ENCODE results near the gene ARSI. TPM values are rescaled to one million over a fixed set of nuclear protein-coding genes. Genes with fewer than 3 reads are reported as not detected.

The ARSI gene
- total RNA-seq, 1 experiment from 2014 or later, result 5.9 TPM

- Mint-ChIP-seq H3K4me3 (no peak overlapping the region), H3K36me3 (no peaks in the 10 kb centered on the region), H3K27ac (no peak overlapping the region), H3K27me3 (ENCODE audit: low read depth) (peaks cover 17% of the 10 kb centered on the region), H3K9me3 (no peaks in the 10 kb centered on the region), H3K4me1 (peaks cover 29% of the 10 kb centered on the region)
- CTCF ChIA-PET, result no interaction called here
- no peak for DNase-seq (ENCODE audit: low spot score)
- no peak for ATAC-seq
- TF ChIP-seq ZNF219 (CRISPR knock-in tag; IDR thresholded peaks at IDR 0.05; ENCODE audit: borderline replicate concordance) (no peak), EMX1 (CRISPR knock-in tag; IDR thresholded peaks at IDR 0.05) (no peak), PRDM15 (CRISPR knock-in tag; IDR thresholded peaks at IDR 0.05) (no peak), HMGXB4 (CRISPR knock-in tag; IDR thresholded peaks at IDR 0.05) (no peak), ESRRA (CRISPR knock-in tag; IDR thresholded peaks at IDR 0.05; ENCODE audit: borderline replicate concordance) (no peak), ZNF263 (CRISPR knock-in tag; IDR thresholded peaks at IDR 0.05; ENCODE audit: low read depth) (no peak), MXD4 (CRISPR knock-in tag; IDR thresholded peaks at IDR 0.05; ENCODE audit: borderline replicate concordance) (no peak), NR1H2 (CRISPR knock-in tag; IDR thresholded peaks at IDR 0.05) (no peak), NFE2L1 (CRISPR knock-in tag; IDR thresholded peaks at IDR 0.05) (no peak)
- POLR2A ChIA-PET, result no interaction called here
Observed at GRCh38 chr5:150297236-150297890, 5.3 kb downstream of the ARSI start.

GRCh38 chr5:150296496-150296895 lies 6.2 kb downstream of the ARSI start:
- no peak overlapping the region for H3K27ac Mint-ChIP-seq
- no peaks in the 10 kb centered on the region for H3K9me3 Mint-ChIP-seq
- POLR2A ChIA-PET, result no interaction called here
- H3K4me3 Mint-ChIP-seq, result no peak overlapping the region
- no peak for ATAC-seq
- DNase-seq (ENCODE audit: low spot score), result no peak
- peaks cover 13% of the 10 kb centered on the region for H3K27me3 Mint-ChIP-seq (ENCODE audit: low read depth)
- CTCF ChIA-PET, result no interaction called here
- no peaks in the 10 kb centered on the region for H3K36me3 Mint-ChIP-seq
- peaks cover 25% of the 10 kb centered on the region for H3K4me1 Mint-ChIP-seq
- TF ChIP-seq CDX4 (CRISPR knock-in tag; IDR thresholded peaks at IDR 0.05; ENCODE audit: borderline replicate concordance) (no peak), GRHL2 (CRISPR knock-in tag; IDR thresholded peaks at IDR 0.05; ENCODE audit: insufficient replicate concordance, severe bottlenecking) (no peak), ZNF532 (CRISPR knock-in tag; IDR thresholded peaks at IDR 0.05; ENCODE audit: borderline replicate concordance) (no peak), ATF2 (CRISPR knock-in tag; IDR thresholded peaks at IDR 0.05; ENCODE audit: borderline replicate concordance, low read depth) (no peak), ZNF232 (CRISPR knock-in tag; IDR thresholded peaks at IDR 0.05) (no peak), NR3C1 (CRISPR knock-in tag; conservative IDR thresholded peaks at IDR 0.05; ENCODE audit: low read depth) (no peak), ERG (CRISPR knock-in tag; IDR thresholded peaks at IDR 0.05) (no peak), FOXP1 (CRISPR knock-in tag; IDR thresholded peaks at IDR 0.05; ENCODE audit: borderline replicate concordance) (no peak), SP1 (CRISPR knock-in tag; conservative IDR thresholded peaks at IDR 0.05) (no peak), ATF3 (CRISPR knock-in tag; conservative IDR thresholded peaks at IDR 0.05) (no peak), GTF2I (CRISPR knock-in tag; conservative IDR thresholded peaks at IDR 0.05) (no peak)
